HG02840 (cell line): ENCODE measurements around the gene DHRS11.

Experiments
- ATAC-seq: cut with Tn5 transposase; IDR thresholded peaks from one replicate; pipeline ENCODE4 v1.9.1; 2021; ENCODE audit warnings: mild to moderate bottlenecking, moderate library complexity, moderate number of reproducible peaks; ENCODE audit not compliant: unreplicated experiment, low FRiP score

Gene DHRS11

GRCh38 chr17:36611345-36612072, 19.8 kb downstream of the DHRS11 start:
- ATAC-seq = no peak

GRCh38 chr17:36612323-36612722, 20.6 kb downstream of the DHRS11 start:
- ATAC-seq = no peak

GRCh38 chr17:36613155-36613554, 21.5 kb downstream of the DHRS11 start:
- no peak for ATAC-seq

GRCh38 chr17:36614081-36614480, 22.4 kb downstream of the DHRS11 start:
- no peak for ATAC-seq

- no peak for ATAC-seq
Observed at GRCh38 chr17:36614933-36615332, 23.3 kb downstream of the DHRS11 start.

GRCh38 chr17:36616061-36617029, 24.7 kb downstream of the DHRS11 start:
- ATAC-seq = no peak

GRCh38 chr17:36617773-36618172, 26.1 kb downstream of the DHRS11 start:
- ATAC-seq = no peak

GRCh38 chr17:36623281-36623680, 31.6 kb downstream of the DHRS11 start:
- ATAC-seq = no peak

GRCh38 chr17:36625188-36625587, 33.5 kb downstream of the DHRS11 start:
- no peak for ATAC-seq

GRCh38 chr17:36627101-36627500, 35.4 kb downstream of the DHRS11 start:
- ATAC-seq = no peak

GRCh38 chr17:36628576-36628975, 36.9 kb downstream of the DHRS11 start:
- no peak for ATAC-seq

GRCh38 chr17:36629252-36629847, 37.7 kb downstream of the DHRS11 start:
- ATAC-seq = no peak

- no peak for ATAC-seq
Observed at GRCh38 chr17:36629970-36630502, 38.4 kb downstream of the DHRS11 start.

- ATAC-seq = no peak
Observed at GRCh38 chr17:36631022-36631421, 39.3 kb downstream of the DHRS11 start.

GRCh38 chr17:36632916-36633771, 41.5 kb downstream of the DHRS11 start:
- ATAC-seq = no peak

GRCh38 chr17:36640346-36640745, 48.7 kb downstream of the DHRS11 start:
- ATAC-seq = no peak

- ATAC-seq = no peak
Observed at GRCh38 chr17:36640836-36641235, 49.2 kb downstream of the DHRS11 start.

- no peak for ATAC-seq
Observed at GRCh38 chr17:36641331-36641876, 49.7 kb downstream of the DHRS11 start.
